T-helper 2 cell treated with Interferon-gamma antibody and Interleukin-4, amounts not matched to agents 5 μg/mL and 100 μg/mL, for 36 hours (primary cell): ENCODE data around the gene PCID2.

ENCODE experiments used
- DNase-seq: peaks from one replicate; pipeline ENCODE4 v3.0.0; 2021; ENCODE audit warnings: low spot score
- H3K27ac Mint-ChIP-seq: one replicate; pipeline ENCODE4 v1.8.0; 2021; ENCODE audit warnings: mild to moderate bottlenecking, mixed read lengths
- H3K27me3 Mint-ChIP-seq: one replicate; pipeline ENCODE4 v1.8.0; 2021; ENCODE audit warnings: low read depth, mixed read lengths
- H3K36me3 Mint-ChIP-seq: one replicate; pipeline ENCODE4 v1.8.0; 2021; ENCODE audit warnings: low read depth, mixed read lengths
- H3K4me1 Mint-ChIP-seq: one replicate; pipeline ENCODE4 v1.8.0; 2021; ENCODE audit warnings: low read depth, mixed read lengths
- H3K4me3 Mint-ChIP-seq: one replicate; pipeline ENCODE4 v1.8.0; 2022; ENCODE audit warnings: mild to moderate bottlenecking, moderate library complexity, mixed read lengths
- H3K9me3 Mint-ChIP-seq: one replicate; pipeline ENCODE4 v1.8.0; 2021; ENCODE audit warnings: mixed read lengths

The PCID2 gene

DNA sequence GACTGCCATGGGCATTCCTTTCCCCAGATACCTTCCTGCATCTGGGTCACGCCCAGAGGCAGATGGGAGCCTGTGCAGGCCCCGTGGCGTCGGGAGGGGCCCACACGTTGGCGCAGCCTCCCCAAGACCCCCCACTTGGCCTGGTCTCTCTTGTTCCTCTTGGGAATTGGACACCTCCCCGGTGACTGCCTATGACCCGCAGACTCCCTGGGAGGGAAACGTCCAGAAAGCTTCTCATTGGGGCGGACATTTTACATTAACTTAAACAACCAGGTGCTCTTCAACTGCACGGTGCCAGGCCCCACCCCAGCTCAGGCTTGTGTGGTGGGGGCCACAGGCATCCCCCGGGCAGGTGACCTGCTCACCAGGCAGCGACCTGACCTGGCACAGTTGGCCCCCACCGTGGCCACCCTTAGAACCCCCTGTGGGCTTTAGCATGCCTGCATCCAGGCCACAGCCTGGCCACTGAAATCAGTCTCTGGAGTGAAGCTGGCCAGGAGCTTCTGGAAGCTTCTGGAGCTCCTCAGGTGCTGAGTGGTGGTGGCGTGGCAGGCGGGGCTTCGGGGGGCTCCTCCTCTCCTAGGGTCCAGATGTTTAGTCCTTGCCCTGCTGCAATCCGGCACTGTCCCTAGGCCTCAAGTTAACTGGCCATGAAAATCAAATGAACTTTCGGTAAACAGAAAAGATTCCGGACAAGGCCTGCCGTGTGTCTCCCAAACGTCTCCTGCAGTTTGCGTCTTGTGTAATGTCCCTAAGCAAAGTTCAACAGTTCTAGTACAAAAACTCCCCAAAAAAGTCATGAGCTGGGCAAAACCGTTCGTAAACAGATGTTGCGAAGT, 58.5 kb downstream of the PCID2 start:
- DNase-seq: no peak
- H3K27me3 Mint-ChIP-seq: peaks cover 16% of the 10 kb centered on the region
- H3K27ac Mint-ChIP-seq: no peak overlapping the region
- H3K4me1 Mint-ChIP-seq: peaks cover 11% of the 10 kb centered on the region
- H3K4me3 Mint-ChIP-seq: no peak overlapping the region
- H3K36me3 Mint-ChIP-seq: peaks cover 3% of the 10 kb centered on the region
- peaks cover under 1% of the 10 kb centered on the region for H3K9me3 Mint-ChIP-seq

DNA sequence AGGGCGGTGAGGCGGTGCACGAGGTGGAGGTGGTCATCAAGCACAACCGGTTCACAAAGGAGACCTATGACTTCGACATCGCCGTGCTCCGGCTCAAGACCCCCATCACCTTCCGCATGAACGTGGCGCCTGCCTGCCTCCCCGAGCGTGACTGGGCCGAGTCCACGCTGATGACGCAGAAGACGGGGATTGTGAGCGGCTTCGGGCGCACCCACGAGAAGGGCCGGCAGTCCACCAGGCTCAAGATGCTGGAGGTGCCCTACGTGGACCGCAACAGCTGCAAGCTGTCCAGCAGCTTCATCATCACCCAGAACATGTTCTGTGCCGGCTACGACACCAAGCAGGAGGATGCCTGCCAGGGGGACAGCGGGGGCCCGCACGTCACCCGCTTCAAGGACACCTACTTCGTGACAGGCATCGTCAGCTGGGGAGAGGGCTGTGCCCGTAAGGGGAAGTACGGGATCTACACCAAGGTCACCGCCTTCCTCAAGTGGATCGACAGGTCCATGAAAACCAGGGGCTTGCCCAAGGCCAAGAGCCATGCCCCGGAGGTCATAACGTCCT, 59.4 kb downstream of the PCID2 start:
- no peak overlapping the region for H3K4me3 Mint-ChIP-seq
- peaks cover 3% of the 10 kb centered on the region for H3K36me3 Mint-ChIP-seq
- no peak for DNase-seq
- H3K27ac Mint-ChIP-seq: no peak overlapping the region
- peaks cover 10% of the 10 kb centered on the region for H3K4me1 Mint-ChIP-seq
- peaks cover 16% of the 10 kb centered on the region for H3K27me3 Mint-ChIP-seq
- no peaks in the 10 kb centered on the region for H3K9me3 Mint-ChIP-seq

DNA sequence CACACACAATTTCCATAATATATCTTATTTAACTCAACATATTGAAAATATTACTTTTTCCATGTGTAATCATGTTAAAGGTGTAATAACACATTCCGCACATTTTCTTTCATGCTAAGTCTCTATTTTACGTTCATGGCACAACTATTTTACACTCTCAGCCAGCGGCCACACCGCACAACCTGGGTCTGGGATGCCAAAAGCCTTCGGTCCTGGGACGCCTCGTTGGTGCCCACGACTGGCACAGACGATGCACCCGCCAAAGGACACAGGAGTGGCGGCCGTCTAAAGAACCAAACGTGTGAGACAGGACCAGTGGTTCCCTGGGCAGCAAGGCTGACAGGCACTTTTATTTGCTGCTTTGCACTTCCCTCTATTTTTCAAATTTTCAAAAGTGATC, 60.1 kb downstream of the PCID2 start:
- no peak overlapping the region for H3K4me3 Mint-ChIP-seq
- H3K9me3 Mint-ChIP-seq: no peaks in the 10 kb centered on the region
- DNase-seq: no peak
- H3K27ac Mint-ChIP-seq: no peak overlapping the region
- H3K36me3 Mint-ChIP-seq: peaks cover 3% of the 10 kb centered on the region
- H3K27me3 Mint-ChIP-seq: peaks cover 16% of the 10 kb centered on the region
- H3K4me1 Mint-ChIP-seq: peaks cover 10% of the 10 kb centered on the region

DNA sequence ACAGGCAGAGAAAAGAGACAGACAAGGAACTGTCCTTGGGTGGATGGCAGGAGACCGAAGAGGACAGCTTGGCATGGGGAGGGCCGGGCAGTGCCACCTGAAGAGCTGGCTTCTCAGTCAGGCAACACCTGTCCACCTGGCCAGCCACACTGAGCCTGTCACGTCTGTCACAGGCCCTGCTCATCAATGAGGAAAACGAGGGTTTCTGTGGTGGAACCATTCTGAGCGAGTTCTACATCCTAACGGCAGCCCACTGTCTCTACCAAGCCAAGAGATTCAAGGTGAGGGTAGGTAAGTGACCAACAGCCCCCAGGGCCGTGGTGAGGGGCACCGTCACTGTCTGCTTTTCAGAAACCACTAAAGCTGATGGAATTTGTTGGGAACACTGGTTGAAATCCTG, 61.3 kb downstream of the PCID2 start:
- H3K4me3 Mint-ChIP-seq: no peak overlapping the region
- H3K27ac Mint-ChIP-seq: no peak overlapping the region
- no peaks in the 10 kb centered on the region for H3K36me3 Mint-ChIP-seq
- H3K4me1 Mint-ChIP-seq: peaks cover 3% of the 10 kb centered on the region
- peaks cover 8% of the 10 kb centered on the region for H3K27me3 Mint-ChIP-seq
- DNase-seq: no peak
- H3K9me3 Mint-ChIP-seq: no peaks in the 10 kb centered on the region

DNA sequence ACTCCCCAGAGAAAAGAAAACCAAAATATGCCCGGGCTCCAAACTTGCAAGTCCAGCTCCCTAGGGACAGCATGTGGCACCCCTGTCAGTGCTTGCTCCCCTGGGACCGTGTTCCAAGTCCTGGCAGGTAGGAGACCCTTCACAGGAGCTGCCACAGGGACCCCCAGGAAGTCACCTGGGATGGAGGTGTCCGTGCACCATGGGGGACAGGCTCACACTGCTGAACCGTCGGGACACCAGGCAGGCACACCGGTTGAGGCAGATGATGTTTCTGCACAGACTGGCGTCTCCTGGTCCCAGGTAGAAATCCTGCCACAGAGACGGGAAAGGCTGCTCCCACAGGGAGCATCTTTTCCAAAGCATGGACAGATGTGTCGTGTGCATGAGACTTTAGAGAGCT, 61.7 kb downstream of the PCID2 start:
- Mint-ChIP-seq H3K27ac (no peak overlapping the region), H3K27me3 (peaks cover 6% of the 10 kb centered on the region), H3K36me3 (no peaks in the 10 kb centered on the region), H3K4me1 (peaks cover 2% of the 10 kb centered on the region), H3K4me3 (no peak overlapping the region), H3K9me3 (no peaks in the 10 kb centered on the region)
- no peak for DNase-seq

DNA sequence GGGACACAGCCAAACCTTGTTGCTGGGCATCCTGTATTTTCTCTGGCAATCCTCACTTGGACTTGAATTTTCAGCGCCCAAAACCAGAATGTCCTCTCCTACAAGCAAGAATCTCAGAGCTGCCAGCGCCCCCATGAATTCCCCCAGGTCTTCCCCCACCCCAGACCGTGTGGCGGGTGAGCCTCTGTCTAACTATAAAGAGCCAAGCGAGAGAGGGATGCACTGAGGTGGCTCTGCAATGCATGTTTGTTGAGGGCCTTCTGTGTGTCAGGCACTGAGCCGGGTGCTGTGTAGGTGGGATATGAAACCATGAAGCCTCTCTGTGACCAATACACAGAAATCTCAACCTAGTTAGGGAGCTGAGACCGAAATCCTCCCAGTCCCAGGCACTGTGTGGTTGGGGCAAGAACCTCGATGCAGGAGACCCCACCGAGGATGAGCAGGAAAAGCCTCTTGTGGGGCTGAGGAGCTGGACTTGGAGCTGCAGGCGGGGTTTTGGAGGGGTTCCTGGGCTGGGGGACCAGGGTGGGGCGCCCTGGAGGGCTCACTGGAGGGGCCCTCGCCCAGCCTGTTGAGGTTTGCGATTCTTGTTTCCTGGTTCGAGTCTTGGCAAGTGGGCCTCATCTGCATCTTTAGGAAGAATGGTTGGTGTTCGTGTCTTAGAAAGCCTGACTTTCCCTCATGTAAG, 62.4 kb downstream of the PCID2 start:
- H3K4me3 Mint-ChIP-seq: no peak overlapping the region

DNA sequence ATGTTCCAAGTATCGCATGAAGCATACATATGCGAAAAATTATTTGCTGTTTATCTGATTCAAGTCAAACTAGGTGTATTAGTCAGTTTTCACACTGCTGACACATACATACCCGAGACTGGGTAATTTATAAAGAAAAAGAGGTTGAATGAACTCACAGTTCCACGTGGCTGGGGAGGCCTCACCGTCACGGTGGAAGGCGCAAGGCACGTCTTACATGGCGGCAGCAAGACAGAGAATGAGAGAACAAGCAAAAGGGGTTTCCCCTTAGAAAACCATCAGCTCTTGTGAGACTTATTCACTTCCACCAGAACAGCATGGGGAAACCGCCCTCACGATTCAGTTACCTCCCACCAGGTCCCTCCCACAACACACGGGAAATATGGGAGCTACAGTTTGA, 63.0 kb downstream of the PCID2 start:
- no peaks in the 10 kb centered on the region for H3K27me3 Mint-ChIP-seq
- H3K27ac Mint-ChIP-seq: no peak overlapping the region
- DNase-seq: peak; percentile 18
- no peaks in the 10 kb centered on the region for H3K36me3 Mint-ChIP-seq
- no peak overlapping the region for H3K4me3 Mint-ChIP-seq
- no peaks in the 10 kb centered on the region for H3K9me3 Mint-ChIP-seq
- no peaks in the 10 kb centered on the region for H3K4me1 Mint-ChIP-seq

More for the DNA sequence above, 62.4 kb downstream of the PCID2 start:
- Mint-ChIP-seq H3K4me1 (no peaks in the 10 kb centered on the region), H3K27me3 (peaks cover under 1% of the 10 kb centered on the region), H3K27ac (no peak overlapping the region), H3K9me3 (no peaks in the 10 kb centered on the region), H3K36me3 (no peaks in the 10 kb centered on the region)
- no peak for DNase-seq

DNA sequence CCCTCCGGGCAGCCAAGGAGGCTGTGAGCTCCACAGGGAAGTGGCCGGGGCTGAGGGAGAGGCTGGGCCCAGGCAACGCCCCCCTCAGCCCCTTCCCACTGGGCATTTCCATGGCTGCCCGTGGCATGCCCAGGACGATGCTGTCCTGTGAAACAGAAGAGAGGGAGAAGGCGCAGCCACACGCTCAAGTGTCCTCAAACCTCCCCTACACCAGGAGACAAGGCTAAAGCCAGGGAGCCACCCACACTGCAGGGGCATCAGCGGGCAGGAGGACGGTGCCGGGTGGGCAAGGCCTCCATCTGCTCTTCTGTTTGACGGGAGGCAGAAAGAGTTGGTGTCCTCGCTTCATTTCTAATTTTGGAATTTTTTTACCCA, 64.2 kb downstream of the PCID2 start:
- H3K4me1 Mint-ChIP-seq: no peaks in the 10 kb centered on the region
- no peaks in the 10 kb centered on the region for H3K9me3 Mint-ChIP-seq
- no peaks in the 10 kb centered on the region for H3K27me3 Mint-ChIP-seq
- no peaks in the 10 kb centered on the region for H3K36me3 Mint-ChIP-seq
- no peak overlapping the region for H3K27ac Mint-ChIP-seq
- H3K4me3 Mint-ChIP-seq: no peak overlapping the region
- DNase-seq: no peak

DNA sequence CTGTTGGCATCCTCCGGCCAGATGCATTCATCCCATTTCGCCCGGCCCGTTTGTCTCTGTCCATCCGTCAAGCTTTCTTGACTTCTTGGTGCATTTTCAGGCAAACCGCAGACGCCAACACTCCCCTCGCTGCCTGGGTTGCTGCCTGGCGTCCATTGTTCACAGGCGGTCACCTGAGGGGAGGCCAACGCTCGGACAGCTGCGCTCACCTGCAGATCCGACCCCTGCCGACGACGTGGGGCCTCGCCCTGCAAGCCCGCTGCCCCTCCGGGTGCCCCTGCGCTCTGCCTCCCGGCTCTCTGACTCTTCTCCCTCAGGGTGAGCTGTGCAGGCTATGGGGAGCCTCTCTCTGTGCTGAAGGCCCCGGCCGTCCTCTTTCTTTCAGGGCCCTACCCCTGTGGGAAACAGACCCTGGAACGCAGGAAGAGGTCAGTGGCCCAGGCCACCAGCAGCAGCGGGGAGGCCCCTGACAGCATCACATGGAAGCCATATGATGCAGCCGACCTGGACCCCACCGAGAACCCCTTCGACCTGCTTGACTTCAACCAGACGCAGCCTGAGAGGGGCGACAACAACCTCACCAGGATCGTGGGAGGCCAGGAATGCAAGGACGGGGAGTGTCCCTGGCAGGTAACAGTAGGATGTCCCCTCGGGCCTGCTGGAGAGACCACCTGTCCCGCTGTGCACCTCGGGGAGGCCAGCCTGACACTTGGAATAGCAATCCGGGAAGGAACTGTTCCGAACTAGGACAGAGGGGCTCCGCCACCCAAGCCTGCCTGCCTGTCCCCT, 64.8 kb downstream of the PCID2 start:
- no peak for DNase-seq
- H3K36me3 Mint-ChIP-seq: no peaks in the 10 kb centered on the region
- no peak overlapping the region for H3K4me3 Mint-ChIP-seq
- H3K27ac Mint-ChIP-seq: no peak overlapping the region
- peaks cover 3% of the 10 kb centered on the region for H3K27me3 Mint-ChIP-seq
- H3K4me1 Mint-ChIP-seq: no peaks in the 10 kb centered on the region
- H3K9me3 Mint-ChIP-seq: no peaks in the 10 kb centered on the region

DNA sequence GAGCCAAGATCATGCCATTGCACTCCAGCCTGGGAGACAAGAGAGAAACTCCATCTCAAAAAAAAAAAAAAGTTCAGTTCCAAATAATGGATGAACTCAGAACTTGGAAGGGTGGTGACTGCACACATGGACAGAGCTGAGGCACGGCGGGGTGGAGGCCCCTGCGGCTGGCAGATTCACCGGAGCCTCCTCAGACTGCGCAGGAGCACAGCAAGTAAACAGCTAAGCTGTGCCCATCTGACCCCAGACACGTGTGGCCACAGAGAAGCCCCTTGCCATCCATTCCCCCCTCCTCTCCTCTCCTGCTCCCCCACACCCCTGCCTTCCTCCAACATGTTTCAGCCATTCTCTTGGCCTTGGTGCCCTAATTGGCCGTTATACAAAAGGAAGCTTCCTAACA, 65.6 kb downstream of the PCID2 start:
- Mint-ChIP-seq H3K36me3 (no peaks in the 10 kb centered on the region), H3K4me3 (no peak overlapping the region), H3K27me3 (peaks cover 5% of the 10 kb centered on the region), H3K27ac (no peak overlapping the region), H3K4me1 (no peaks in the 10 kb centered on the region), H3K9me3 (no peaks in the 10 kb centered on the region)
- DNase-seq: no peak

DNA sequence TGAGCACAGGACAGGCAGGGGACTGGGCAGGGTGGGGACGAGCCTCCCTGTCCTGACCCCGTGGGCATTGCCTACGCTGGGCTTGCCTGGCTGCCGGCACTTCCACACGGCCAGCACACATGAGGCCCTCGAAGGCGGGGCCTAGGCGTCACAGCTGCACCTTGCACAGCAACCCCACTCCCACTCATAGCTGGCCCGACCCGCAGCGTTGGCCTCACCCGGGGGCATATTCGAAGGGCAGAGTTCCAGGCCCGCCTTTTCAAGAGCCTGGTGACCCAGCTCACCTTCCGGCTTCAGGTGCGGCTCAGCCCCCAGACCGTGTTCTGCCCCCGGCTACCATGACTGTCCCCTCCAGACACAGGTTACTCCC, 66.9 kb downstream of the PCID2 start:
- H3K36me3 Mint-ChIP-seq: no peaks in the 10 kb centered on the region
- no peak overlapping the region for H3K4me3 Mint-ChIP-seq
- H3K4me1 Mint-ChIP-seq: no peaks in the 10 kb centered on the region
- no peak for DNase-seq
- no peaks in the 10 kb centered on the region for H3K9me3 Mint-ChIP-seq
- H3K27me3 Mint-ChIP-seq: peaks cover 8% of the 10 kb centered on the region
- H3K27ac Mint-ChIP-seq: no peak overlapping the region

DNA sequence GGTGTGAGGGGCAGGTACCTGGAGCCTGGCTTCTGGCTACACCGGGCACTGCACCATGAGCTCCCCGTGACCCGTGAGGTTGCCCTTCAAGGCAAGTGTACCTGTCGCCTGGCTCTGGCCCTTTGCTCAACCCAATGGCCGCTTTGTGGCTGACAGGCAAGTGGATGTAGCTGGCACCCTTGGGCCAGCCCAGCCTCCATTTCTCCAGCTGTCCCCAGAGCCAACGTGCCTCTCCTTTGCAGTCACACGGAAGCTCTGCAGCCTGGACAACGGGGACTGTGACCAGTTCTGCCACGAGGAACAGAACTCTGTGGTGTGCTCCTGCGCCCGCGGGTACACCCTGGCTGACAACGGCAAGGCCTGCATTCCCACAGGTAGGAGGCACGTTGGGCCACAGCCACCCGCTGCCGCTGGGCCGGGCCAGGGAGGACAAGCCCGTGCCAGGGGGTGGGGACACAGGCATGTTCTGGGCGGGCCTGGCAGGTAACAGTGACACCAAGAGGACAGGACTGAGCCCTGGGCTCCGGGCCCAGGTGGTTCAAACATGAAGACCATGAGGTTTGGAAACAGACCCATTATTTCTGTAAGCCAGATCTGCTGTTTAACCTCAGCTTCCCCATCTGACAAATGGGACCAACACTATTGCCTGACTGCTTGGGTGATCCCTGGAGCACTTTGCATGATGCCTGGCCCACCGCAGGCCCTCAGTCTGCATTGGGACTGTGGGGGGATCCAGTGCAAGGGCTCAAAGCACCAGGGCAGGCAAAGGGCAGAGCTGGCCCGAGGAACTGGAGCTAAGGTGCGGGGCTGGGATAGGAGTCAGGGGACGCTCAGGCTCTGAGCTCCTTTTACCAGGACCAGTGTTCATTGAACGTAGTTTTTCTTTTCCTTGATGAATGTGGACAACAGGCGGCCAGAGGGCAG, 67.5 kb downstream of the PCID2 start:
- Mint-ChIP-seq H3K9me3 (no peaks in the 10 kb centered on the region), H3K27ac (no peak overlapping the region), H3K36me3 (no peaks in the 10 kb centered on the region), H3K27me3 (peaks cover 10% of the 10 kb centered on the region), H3K4me1 (no peaks in the 10 kb centered on the region), H3K4me3 (no peak overlapping the region)
- DNase-seq: no peak

DNA sequence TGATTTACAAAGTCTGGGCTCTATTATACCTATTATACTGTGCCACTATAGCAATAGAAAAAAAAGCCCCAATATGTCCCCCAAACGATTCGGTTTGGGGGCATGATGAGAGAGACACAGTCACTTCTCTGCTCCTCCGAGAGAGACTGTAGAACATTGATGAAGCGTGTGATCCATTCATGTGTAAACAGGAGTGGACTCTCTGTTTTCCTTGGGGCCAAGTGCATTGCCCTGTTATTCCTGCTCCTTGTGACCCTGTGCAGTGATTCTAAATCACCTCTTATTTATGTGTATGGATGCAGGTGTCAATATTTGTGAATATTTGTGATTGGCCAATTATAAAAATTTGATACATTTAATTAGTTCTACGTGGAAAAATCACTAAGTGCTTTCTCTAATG, 68.9 kb downstream of the PCID2 start:
- Mint-ChIP-seq H3K36me3 (no peaks in the 10 kb centered on the region), H3K27ac (no peak overlapping the region), H3K4me1 (no peaks in the 10 kb centered on the region)

More for the DNA sequence above, 68.9 kb downstream of the PCID2 start:
- Mint-ChIP-seq H3K9me3 (no peaks in the 10 kb centered on the region), H3K4me3 (no peak overlapping the region), H3K27me3 (peaks cover 12% of the 10 kb centered on the region)
- DNase-seq: no peak
